B cell (primary cell): Measurements from ENCODE around the gene XDH.

Experiments used
- CTCF ChIP-seq: fragments of 200-600 bp; IDR thresholded peaks from one replicate; pipeline ENCODE4 v1.8.0; 2022; ENCODE audit warnings: antibody characterized with exemption, mild to moderate bottlenecking
- EZH2 ChIP-seq: IDR thresholded peaks from 2 replicates; pipeline ENCODE4 v1.6.1; 2012; ENCODE audit warnings: borderline replicate concordance, low read depth, mild to moderate bottlenecking, moderate library complexity, low read length; ENCODE audit not compliant: insufficient read depth, poor library complexity, severe bottlenecking

- TF ChIP-seq CTCF (no peak), EZH2 (no peak)
Observed at GRCh38 chr2:31406593-31407385, 7.8 kb downstream of the XDH start.
